SK-N-SH treated with all-trans-retinoic acid at 6 μM for 48 hours (cell line): ENCODE measurements around the gene NEK4.

Experiments
- ATAC-seq: fragments of 200-7000 bp; cut with Tn5 transposase; 3 replicates; pipeline ENCODE4 v1.9.1; 2020; ENCODE audit warnings: mild to moderate bottlenecking, moderate library complexity
- ARNTL ChIP-seq: fragments of 450-650 bp; formaldehyde crosslinking; IDR thresholded peaks from 2 replicates; pipeline ENCODE4 v1.5.0; 2020; ENCODE audit warnings: low read depth, mild to moderate bottlenecking, moderate library complexity, borderline replicate concordance
- BACH2 ChIP-seq: fragments of 250-450 bp; sonication (Bioruptor Pico); IDR thresholded peaks from 2 replicates; pipeline ENCODE4 v1.9.0; 2021; ENCODE audit warnings: mild to moderate bottlenecking, borderline replicate concordance
- CSDC2 ChIP-seq: fragments of 250-450 bp; sonication (Bioruptor Pico); IDR thresholded peaks from 2 replicates; pipeline ENCODE4 v1.5.0; 2020; ENCODE audit warnings: mild to moderate bottlenecking, moderate library complexity
- CSRNP3 ChIP-seq: fragments of 250-450 bp; sonication (Bioruptor Pico); IDR thresholded peaks from 2 replicates; pipeline ENCODE4 v1.5.1; 2021; ENCODE audit warnings: mild to moderate bottlenecking, moderate library complexity
- ESRRG ChIP-seq: fragments of 250-450 bp; sonication (Bioruptor Pico); IDR thresholded peaks from 2 replicates; pipeline ENCODE4 v1.6.1; 2021; ENCODE audit warnings: mild to moderate bottlenecking
- GLIS3 ChIP-seq: fragments of 250-450 bp; sonication (Bioruptor Pico); IDR thresholded peaks from 2 replicates; pipeline ENCODE4 v1.5.0; 2020; ENCODE audit warnings: mild to moderate bottlenecking, moderate library complexity
- ISL1 ChIP-seq: fragments of 250-450 bp; sonication (Bioruptor Pico); IDR thresholded peaks from 2 replicates; pipeline ENCODE4 v2.1.2; 2022; ENCODE audit warnings: mild to moderate bottlenecking, moderate library complexity
- OSR1 ChIP-seq: fragments of 250-450 bp; sonication (Bioruptor Pico); IDR thresholded peaks from 2 replicates; pipeline ENCODE4 v1.8.0; 2022; ENCODE audit warnings: moderate library complexity, mild to moderate bottlenecking, inconsistent platforms
- PATZ1 ChIP-seq: fragments of 250-450 bp; sonication (Bioruptor Pico); IDR thresholded peaks from 2 replicates; pipeline ENCODE4 v1.8.0; 2020; ENCODE audit warnings: mild to moderate bottlenecking, moderate library complexity, borderline replicate concordance
- POU6F1 ChIP-seq: fragments of 250-450 bp; sonication (Bioruptor Pico); IDR thresholded peaks from 2 replicates; pipeline ENCODE4 v1.8.0; 2021; ENCODE audit warnings: low read depth, mild to moderate bottlenecking, moderate library complexity, borderline replicate concordance
- PPARA ChIP-seq: fragments of 250-450 bp; sonication (Bioruptor Pico); IDR thresholded peaks from 2 replicates; pipeline ENCODE4 v1.5.0; 2020; ENCODE audit warnings: mild to moderate bottlenecking, borderline replicate concordance
- SNAI2 ChIP-seq: fragments of 250-450 bp; sonication (Bioruptor Pico); IDR thresholded peaks from 2 replicates; pipeline ENCODE4 v1.5.0; 2020; ENCODE audit warnings: mild to moderate bottlenecking, moderate library complexity
- TCF4 ChIP-seq: fragments of 250-450 bp; sonication (Bioruptor Pico); IDR thresholded peaks from 2 replicates; pipeline ENCODE4 v1.8.0; 2021; ENCODE audit warnings: mild to moderate bottlenecking, moderate library complexity, borderline replicate concordance
- TOX ChIP-seq: fragments of 250-450 bp; sonication (Bioruptor Pico); IDR thresholded peaks from 2 replicates; pipeline ENCODE4 v1.8.0; 2021; ENCODE audit warnings: mild to moderate bottlenecking, moderate library complexity, borderline replicate concordance
- TSHZ2 ChIP-seq: fragments of 250-450 bp; sonication (Bioruptor Pico); IDR thresholded peaks from 2 replicates; pipeline ENCODE4 v1.5.0; 2020; ENCODE audit warnings: mild to moderate bottlenecking, moderate library complexity
- ZC3H10 ChIP-seq: fragments of 250-450 bp; sonication (Bioruptor Pico); IDR thresholded peaks from 2 replicates; pipeline ENCODE4 v1.5.1; 2021; ENCODE audit warnings: mild to moderate bottlenecking, moderate library complexity
- ZFP3 ChIP-seq: fragments of 250-450 bp; sonication (Bioruptor Pico); IDR thresholded peaks from 2 replicates; pipeline ENCODE4 v1.5.0; 2020; ENCODE audit warnings: mild to moderate bottlenecking, moderate library complexity
- ZFP30 ChIP-seq: fragments of 450-650 bp; formaldehyde crosslinking; IDR thresholded peaks from 2 replicates; pipeline ENCODE4 v1.5.0; 2022; ENCODE audit warnings: mild to moderate bottlenecking, moderate library complexity
- ZNF565 ChIP-seq: fragments of 450-650 bp; formaldehyde crosslinking; conservative IDR thresholded peaks from 2 replicates; pipeline ENCODE4 v1.5.0; 2020; ENCODE audit warnings: low read depth, mild to moderate bottlenecking, moderate library complexity
- ZNF70 ChIP-seq: fragments of 450-650 bp; formaldehyde crosslinking; IDR thresholded peaks from 2 replicates; pipeline ENCODE4 v1.5.0; 2020; ENCODE audit warnings: mild to moderate bottlenecking, moderate library complexity
- ZNF8 ChIP-seq: fragments of 450-650 bp; formaldehyde crosslinking; IDR thresholded peaks from 2 replicates; pipeline ENCODE4 v1.5.0; 2020; ENCODE audit warnings: mild to moderate bottlenecking, moderate library complexity

NEK4 gene

GRCh38 chr3:52817221-52817620 is 46.5 kb upstream of the NEK4 start:
- TF ChIP-seq ARNTL (CRISPR knock-in tag) (no peak), ZC3H10 (no peak), GLIS3 (no peak), BACH2 (CRISPR knock-in tag) (no peak), ZFP30 (CRISPR knock-in tag) (no peak), ISL1 (CRISPR knock-in tag) (no peak), TOX (no peak), ZFP3 (CRISPR knock-in tag) (no peak), SNAI2 (CRISPR knock-in tag) (no peak), ESRRG (no peak), ZNF8 (CRISPR knock-in tag) (no peak)
- no peak for ATAC-seq

GRCh38 chr3:52816654-52817053 is 45.9 kb upstream of the NEK4 start:
- no peak for ATAC-seq
- TF ChIP-seq TSHZ2 (no peak), PATZ1 (no peak), POU6F1 (CRISPR knock-in tag) (no peak)
- TF ChIP-seq, all 23 proteins: peak for 0

- ATAC-seq = no peak
- TF ChIP-seq ZC3H10 (no peak), ARNTL (CRISPR knock-in tag) (no peak), SNAI2 (CRISPR knock-in tag) (no peak), ZNF70 (CRISPR knock-in tag) (no peak), OSR1 (CRISPR knock-in tag) (no peak), TOX (no peak), CSRNP3 (CRISPR knock-in tag) (no peak), PATZ1 (no peak), PPARA (CRISPR knock-in tag) (no peak), ZNF565 (no peak), ISL1 (CRISPR knock-in tag) (no peak), TCF4 (CRISPR knock-in tag) (no peak)
Observed at GRCh38 chr3:52816199-52816598, 45.5 kb upstream of the NEK4 start.

- ATAC-seq = no peak
- TF ChIP-seq ZFP3 (CRISPR knock-in tag) (no peak), TSHZ2 (no peak), CSDC2 (no peak), CSRNP3 (CRISPR knock-in tag) (no peak), ESRRG (no peak)
Observed at GRCh38 chr3:52813810-52814209, 43.1 kb upstream of the NEK4 start.
